ENCODE data around the gene PPP1R1A. TPM values are rescaled to one million over a fixed set of nuclear protein-coding genes. Genes with fewer than 3 reads are reported as not detected.

Gene PPP1R1A
- total RNA-seq, 2 donors from 2014 or later: 0.87 to 12.0 TPM

- intact Hi-C loops (cut with DNase I): no loop called here
- DNase-seq (ENCODE audit: low spot score): no peak
- no peaks in the 10 kb centered on the region for H3K9me3 ChIP-seq
- no peak overlapping the region for H3K27ac ChIP-seq
- no peak overlapping the region for H3K4me3 ChIP-seq
- TF ChIP-seq POLR2AphosphoS5 (IDR thresholded peaks at IDR 0.05): no peak
- TF ChIP-seq POLR2A (IDR thresholded peaks at IDR 0.05): no peak
- no peaks in the 10 kb centered on the region for H3K4me1 ChIP-seq (replicated peaks)
- no peaks in the 10 kb centered on the region for H3K27me3 ChIP-seq (replicated peaks; ENCODE audit: insufficient read depth)
- no peaks in the 10 kb centered on the region for H3K36me3 ChIP-seq
- 57% methylated on average over 3 of the region's 3 CpGs for WGBS
Observed at GRCh38 chr12:54565986-54566544, 22.4 kb downstream of the PPP1R1A start.

GRCh38 chr12:54565310-54565985 lies 23.0 kb downstream of the PPP1R1A start:
- TF ChIP-seq POLR2A (IDR thresholded peaks at IDR 0.05): no peak
- TF ChIP-seq CTCF (IDR thresholded peaks at IDR 0.05): no peak
- no peak for TF ChIP-seq POLR2AphosphoS5 (IDR thresholded peaks at IDR 0.05)
- no peak overlapping the region for H3K27ac ChIP-seq
- no peaks in the 10 kb centered on the region for H3K27me3 ChIP-seq (replicated peaks; ENCODE audit: insufficient read depth)
- 79% methylated on average over 10 of the region's 10 CpGs for WGBS
- no peaks in the 10 kb centered on the region for H3K9me3 ChIP-seq
- H3K36me3 ChIP-seq: no peaks in the 10 kb centered on the region
- intact Hi-C loops (cut with DNase I): no loop called here
- H3K4me1 ChIP-seq (replicated peaks): no peaks in the 10 kb centered on the region
- H3K4me3 ChIP-seq: no peak overlapping the region
- DNase-seq (ENCODE audit: low spot score): no peak

GRCh38 chr12:54564768-54565167 lies 23.7 kb downstream of the PPP1R1A start:
- H3K27ac ChIP-seq: no peak overlapping the region
- no peaks in the 10 kb centered on the region for H3K36me3 ChIP-seq
- WGBS: 66% methylated on average over 5 of the region's 5 CpGs
- intact Hi-C loops (cut with DNase I): no loop called here
- H3K27me3 ChIP-seq (replicated peaks; ENCODE audit: insufficient read depth): no peaks in the 10 kb centered on the region
- DNase-seq (ENCODE audit: low spot score): no peak
- H3K4me3 ChIP-seq: no peak overlapping the region
- H3K9me3 ChIP-seq: no peaks in the 10 kb centered on the region
- no peak for TF ChIP-seq POLR2A (IDR thresholded peaks at IDR 0.05)
- no peak for TF ChIP-seq POLR2AphosphoS5 (IDR thresholded peaks at IDR 0.05)
- no peak for TF ChIP-seq CTCF (IDR thresholded peaks at IDR 0.05)
- H3K4me1 ChIP-seq (replicated peaks): no peaks in the 10 kb centered on the region

- no peak overlapping the region for H3K27ac ChIP-seq
- H3K4me3 ChIP-seq: no peak overlapping the region
- 100% methylated on average over 1 of the region's 1 CpG for WGBS
- intact Hi-C loops (cut with DNase I): no loop called here
- no peaks in the 10 kb centered on the region for H3K36me3 ChIP-seq
- H3K9me3 ChIP-seq: no peaks in the 10 kb centered on the region
- H3K27me3 ChIP-seq (replicated peaks; ENCODE audit: insufficient read depth): no peaks in the 10 kb centered on the region
- H3K4me1 ChIP-seq (replicated peaks): no peaks in the 10 kb centered on the region
- TF ChIP-seq POLR2A (IDR thresholded peaks at IDR 0.05) (no peak), CTCF (IDR thresholded peaks at IDR 0.05) (no peak), POLR2AphosphoS5 (IDR thresholded peaks at IDR 0.05) (no peak)
- DNase-seq (ENCODE audit: low spot score): no peak
Observed at GRCh38 chr12:54563787-54564186, 24.7 kb downstream of the PPP1R1A start.

- intact Hi-C loops (cut with DNase I): no loop called here
- TF ChIP-seq CTCF (IDR thresholded peaks at IDR 0.05) (no peak), POLR2A (IDR thresholded peaks at IDR 0.05) (no peak), POLR2AphosphoS5 (IDR thresholded peaks at IDR 0.05) (peak; percentile 44)
- Histone ChIP-seq H3K4me1 (replicated peaks) (no peaks in the 10 kb centered on the region), H3K9me3 (no peaks in the 10 kb centered on the region), H3K4me3 (no peak overlapping the region), H3K36me3 (no peaks in the 10 kb centered on the region), H3K27me3 (replicated peaks; ENCODE audit: insufficient read depth) (no peaks in the 10 kb centered on the region), H3K27ac (no peak overlapping the region)
- WGBS: 37% methylated on average over 6 of the region's 6 CpGs
- peak; percentile 13 for DNase-seq (ENCODE audit: low spot score)
Observed at GRCh38 chr12:54562750-54563356, 25.6 kb downstream of the PPP1R1A start.

All from prostate gland (tissue), 2 donors.